MM.1S (cell line): ENCODE results near the gene DFFA.

Experiments used
- DNase-seq: peaks from one replicate; pipeline ENCODE4 v3.0.0-alpha.2; 2015
- H2AFZ ChIP-seq: fragments of 300-600 bp; sonication (generic); 2 replicates; pipeline ENCODE4 v1.6.0; 2016; ENCODE audit warnings: antibody characterized with exemption, low read length
- H3F3A ChIP-seq: fragments of 300-600 bp; sonication (generic); 2 replicates; pipeline ENCODE4 v1.6.1; 2016; ENCODE audit warnings: mild to moderate bottlenecking, antibody characterized with exemption, low read length, moderate library complexity, mixed read lengths; ENCODE audit not compliant: insufficient read depth
- H3K27ac ChIP-seq: fragments of 300-600 bp; sonication (generic); 2 replicates; pipeline ENCODE4 v1.5.1; 2016; ENCODE audit warnings: mild to moderate bottlenecking, low read length
- H3K27me3 ChIP-seq: fragments of 300-600 bp; sonication (generic); replicated peaks from 2 replicates; pipeline ENCODE4 v1.6.0; 2016; ENCODE audit warnings: low read length; ENCODE audit not compliant: insufficient read depth
- H3K36me3 ChIP-seq: fragments of 300-600 bp; sonication (generic); replicated peaks from 2 replicates; pipeline ENCODE4 v1.6.1; 2016; ENCODE audit warnings: mild to moderate bottlenecking, low read length, mixed read lengths; ENCODE audit not compliant: insufficient read depth
- H3K4me1 ChIP-seq: fragments of 300-600 bp; sonication (generic); 2 replicates; pipeline ENCODE4 v1.6.1; 2016; ENCODE audit warnings: low read length, mixed read lengths
- H3K4me2 ChIP-seq: fragments of 300-600 bp; sonication (generic); 2 replicates; pipeline ENCODE4 v1.6.0; 2016; ENCODE audit warnings: low read depth, low read length
- H3K4me3 ChIP-seq: fragments of 300-600 bp; sonication (generic); 2 replicates; pipeline ENCODE4 v1.5.1; 2016; ENCODE audit warnings: low read length, mixed read lengths
- H3K79me2 ChIP-seq: fragments of 300-600 bp; sonication (generic); 2 replicates; pipeline ENCODE4 v1.6.1; 2016; ENCODE audit warnings: mixed run types, low read length, mixed read lengths
- H3K9ac ChIP-seq: fragments of 300-600 bp; sonication (generic); 2 replicates; pipeline ENCODE4 v1.6.1; 2016; ENCODE audit warnings: low read length, mixed read lengths
- H3K9me2 ChIP-seq: fragments of 300-600 bp; sonication (generic); replicated peaks from 2 replicates; pipeline ENCODE4 v1.6.1; 2016; ENCODE audit warnings: mild to moderate bottlenecking, low read length, mixed read lengths; ENCODE audit not compliant: insufficient read depth
- H3K9me3 ChIP-seq: fragments of 300-600 bp; sonication (generic); replicated peaks from 2 replicates; pipeline ENCODE4 v1.6.1; 2016; ENCODE audit warnings: mild to moderate bottlenecking, low read length, mixed read lengths; ENCODE audit not compliant: insufficient read depth
- H4K20me1 ChIP-seq: fragments of 300-600 bp; sonication (generic); 2 replicates; pipeline ENCODE4 v1.6.1; 2016; ENCODE audit warnings: mild to moderate bottlenecking, low read length, moderate library complexity, mixed read lengths; ENCODE audit not compliant: insufficient read depth
- EZH2 ChIP-seq: fragments of 300-600 bp; sonication (generic); optimal IDR thresholded peaks from 2 replicates; pipeline ENCODE3; 2017; ENCODE audit warnings: low read depth, mild to moderate bottlenecking, antibody characterized with exemption, low read length, mixed read lengths
- EZH2phosphoT487 ChIP-seq: fragments of 300-600 bp; sonication (generic); IDR thresholded peaks from 2 replicates; pipeline ENCODE4 v1.6.1; 2018; ENCODE audit warnings: antibody characterized with exemption, low read length
- TF ChIP-seq, protein P1 (sequence below): fragments of 300-600 bp; sonication (generic); IDR thresholded peaks from 2 replicates; pipeline ENCODE4 v1.5.1; 2016; ENCODE audit warnings: antibody characterized with exemption, low read length, mixed read lengths

The DFFA gene, protein sequence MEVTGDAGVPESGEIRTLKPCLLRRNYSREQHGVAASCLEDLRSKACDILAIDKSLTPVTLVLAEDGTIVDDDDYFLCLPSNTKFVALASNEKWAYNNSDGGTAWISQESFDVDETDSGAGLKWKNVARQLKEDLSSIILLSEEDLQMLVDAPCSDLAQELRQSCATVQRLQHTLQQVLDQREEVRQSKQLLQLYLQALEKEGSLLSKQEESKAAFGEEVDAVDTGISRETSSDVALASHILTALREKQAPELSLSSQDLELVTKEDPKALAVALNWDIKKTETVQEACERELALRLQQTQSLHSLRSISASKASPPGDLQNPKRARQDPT

DNA sequence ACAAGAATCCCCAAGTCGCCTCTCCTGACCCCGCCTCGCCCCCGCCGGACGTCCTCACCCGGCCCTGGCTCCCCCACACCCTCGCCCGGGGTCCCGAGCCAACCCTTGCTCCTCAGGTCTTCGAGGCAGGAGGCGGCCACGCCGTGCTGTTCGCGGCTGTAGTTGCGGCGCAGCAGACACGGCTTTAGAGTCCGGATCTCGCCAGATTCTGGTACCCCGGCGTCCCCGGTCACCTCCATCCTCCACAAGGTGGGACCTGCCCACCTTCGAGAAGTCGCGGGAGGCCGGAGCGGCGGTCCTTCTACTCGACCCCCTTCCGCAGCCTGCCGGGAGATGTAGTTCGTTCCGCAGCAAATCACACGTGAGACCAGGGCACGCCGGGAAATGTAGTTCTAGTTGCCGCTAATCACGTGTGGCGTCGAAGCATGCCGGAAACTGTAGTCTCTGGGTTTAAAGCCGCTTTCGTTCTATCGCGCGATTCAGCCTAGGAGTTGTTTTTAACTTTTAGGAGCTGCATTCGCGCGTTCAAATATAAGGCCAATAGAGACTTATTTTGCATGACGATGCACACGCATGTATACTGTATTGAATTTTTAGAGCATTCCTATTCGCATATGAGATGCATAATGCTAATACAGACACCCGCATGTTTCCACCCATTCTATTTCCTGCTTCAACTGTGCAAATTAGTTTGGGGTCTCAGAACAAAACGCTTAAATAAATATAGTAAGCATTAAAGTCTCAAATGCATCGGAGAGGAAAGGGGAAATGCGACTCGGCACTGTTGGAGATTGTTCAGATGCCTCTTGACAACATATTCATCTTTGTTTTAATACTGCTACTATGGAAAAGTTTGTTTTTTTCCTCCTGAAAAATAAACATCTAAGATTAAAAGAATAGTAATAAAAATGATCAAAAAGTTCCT lies at the start of gene DFFA:
Gene DFFA, minus strand, starts transcription at position 310 of the 925 bp plus-strand sequence. Its CDS starts 71 bp downstream, at position 239.
- Histone ChIP-seq H3K27me3 (no peaks in the 10 kb centered on the region), H2AFZ (peak within 1 kb of the TSS; percentile 81), H3K4me3 (peak within 1 kb of the TSS; percentile 75), H3K4me2 (peak within 1 kb of the TSS; percentile 81), H4K20me1 (no peaks in the 10 kb centered on the region), H3K4me1 (peaks cover 14% of the 10 kb centered on the region; the same call in 1 of the 2 replicates), H3K36me3 (no peaks in the 10 kb centered on the region), H3K9me3 (no peaks in the 10 kb centered on the region), H3F3A (peaks cover 19% of the 10 kb centered on the region), H3K9me2 (no peaks in the 10 kb centered on the region), H3K9ac (peak within 1 kb of the TSS; percentile 53), H3K79me2 (peaks cover 37% of the 10 kb centered on the region), H3K27ac (peak within 1 kb of the TSS; percentile 59)
- DNase-seq, result peak; percentile 98
- no peak for TF ChIP-seq EZH2

DNA sequence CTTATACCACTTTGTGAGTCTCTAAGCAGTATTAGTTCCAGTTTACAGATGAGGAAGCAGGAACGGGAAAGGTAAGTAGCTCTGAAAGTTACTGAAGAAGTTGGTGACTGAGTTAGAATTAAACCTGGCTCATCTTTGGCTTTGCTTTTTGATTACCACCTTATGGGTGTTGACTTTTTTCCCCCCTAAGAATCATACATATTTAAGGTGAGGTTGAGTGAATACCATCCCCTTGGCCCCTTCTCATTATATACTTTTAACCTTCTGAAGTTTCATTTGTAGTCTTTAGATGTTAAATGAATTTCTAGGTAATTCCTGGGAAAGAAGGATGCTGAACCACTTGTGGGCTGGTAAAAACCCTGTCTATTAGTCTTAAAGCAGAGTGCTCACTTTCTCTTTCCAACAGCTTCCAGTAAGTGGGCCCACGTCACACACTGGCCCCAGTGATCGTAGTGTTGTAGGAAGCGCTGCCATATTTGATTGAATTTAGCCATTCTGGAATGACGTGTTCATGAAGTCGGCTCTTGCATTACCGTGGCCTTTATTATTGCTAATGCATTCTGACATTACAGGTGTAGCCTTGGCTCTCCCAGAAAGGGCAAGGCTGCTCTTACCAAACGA lies 49.3 kb upstream of the DFFA start:
- DNase-seq, result no peak
- Histone ChIP-seq H3K36me3 (no peaks in the 10 kb centered on the region), H2AFZ (no peak overlapping the region), H3K9me2 (no peaks in the 10 kb centered on the region), H3K9me3 (no peaks in the 10 kb centered on the region), H3K9ac (no peak overlapping the region), H3K4me3 (no peak overlapping the region), H3K27me3 (no peaks in the 10 kb centered on the region), H3K4me2 (no peak overlapping the region), H3K4me1 (no peaks in the 10 kb centered on the region), H3F3A (no peaks in the 10 kb centered on the region), H4K20me1 (no peaks in the 10 kb centered on the region), H3K79me2 (peaks cover under 1% of the 10 kb centered on the region; the same call in 1 of the 2 replicates), H3K27ac (no peak overlapping the region)
- TF ChIP-seq, protein P1, sequence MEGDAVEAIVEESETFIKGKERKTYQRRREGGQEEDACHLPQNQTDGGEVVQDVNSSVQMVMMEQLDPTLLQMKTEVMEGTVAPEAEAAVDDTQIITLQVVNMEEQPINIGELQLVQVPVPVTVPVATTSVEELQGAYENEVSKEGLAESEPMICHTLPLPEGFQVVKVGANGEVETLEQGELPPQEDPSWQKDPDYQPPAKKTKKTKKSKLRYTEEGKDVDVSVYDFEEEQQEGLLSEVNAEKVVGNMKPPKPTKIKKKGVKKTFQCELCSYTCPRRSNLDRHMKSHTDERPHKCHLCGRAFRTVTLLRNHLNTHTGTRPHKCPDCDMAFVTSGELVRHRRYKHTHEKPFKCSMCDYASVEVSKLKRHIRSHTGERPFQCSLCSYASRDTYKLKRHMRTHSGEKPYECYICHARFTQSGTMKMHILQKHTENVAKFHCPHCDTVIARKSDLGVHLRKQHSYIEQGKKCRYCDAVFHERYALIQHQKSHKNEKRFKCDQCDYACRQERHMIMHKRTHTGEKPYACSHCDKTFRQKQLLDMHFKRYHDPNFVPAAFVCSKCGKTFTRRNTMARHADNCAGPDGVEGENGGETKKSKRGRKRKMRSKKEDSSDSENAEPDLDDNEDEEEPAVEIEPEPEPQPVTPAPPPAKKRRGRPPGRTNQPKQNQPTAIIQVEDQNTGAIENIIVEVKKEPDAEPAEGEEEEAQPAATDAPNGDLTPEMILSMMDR, result no peak
- TF ChIP-seq EZH2, result no peak
- no peak for TF ChIP-seq EZH2phosphoT487

DNA sequence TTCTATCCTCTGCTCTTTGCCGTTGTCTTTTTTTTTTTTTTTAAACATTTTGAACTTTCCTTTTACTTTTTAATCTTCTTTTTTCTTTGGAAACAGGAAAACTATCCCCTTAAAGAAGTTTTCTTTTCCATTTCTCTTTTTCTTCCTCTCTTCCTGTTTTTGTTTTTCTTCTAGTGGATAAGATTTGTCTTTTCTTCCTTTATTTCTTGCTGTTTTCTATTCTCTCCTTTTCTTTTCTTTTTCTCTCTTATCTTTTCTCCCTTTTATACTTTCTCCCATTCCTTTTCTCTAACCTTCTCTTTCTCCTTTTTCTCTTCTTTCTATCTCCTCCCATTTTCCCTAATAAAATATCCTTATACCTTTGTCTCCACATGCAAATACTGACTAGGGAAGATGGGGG lies 48.6 kb upstream of the DFFA start:
- Histone ChIP-seq H3K27ac (no peak overlapping the region), H3F3A (no peaks in the 10 kb centered on the region), H3K36me3 (no peaks in the 10 kb centered on the region), H3K4me1 (no peaks in the 10 kb centered on the region), H3K9ac (no peak overlapping the region), H4K20me1 (no peaks in the 10 kb centered on the region), H3K4me3 (no peak overlapping the region), H3K79me2 (no peaks in the 10 kb centered on the region; the same call in 1 of the 2 replicates), H2AFZ (no peak overlapping the region), H3K9me3 (no peaks in the 10 kb centered on the region), H3K9me2 (no peaks in the 10 kb centered on the region), H3K4me2 (no peak overlapping the region), H3K27me3 (no peaks in the 10 kb centered on the region)
- TF ChIP-seq, protein P1, result no peak
- no peak for TF ChIP-seq EZH2
- TF ChIP-seq EZH2phosphoT487, result no peak
- no peak for DNase-seq
